ENCODE data around the gene PACSIN2.
"Not testable (repeated sequence)": the region's sequence is repeated elsewhere in the genome, so short reads cannot be mapped to it uniquely, and the experiment has no call there.

Gene PACSIN2

DNA sequence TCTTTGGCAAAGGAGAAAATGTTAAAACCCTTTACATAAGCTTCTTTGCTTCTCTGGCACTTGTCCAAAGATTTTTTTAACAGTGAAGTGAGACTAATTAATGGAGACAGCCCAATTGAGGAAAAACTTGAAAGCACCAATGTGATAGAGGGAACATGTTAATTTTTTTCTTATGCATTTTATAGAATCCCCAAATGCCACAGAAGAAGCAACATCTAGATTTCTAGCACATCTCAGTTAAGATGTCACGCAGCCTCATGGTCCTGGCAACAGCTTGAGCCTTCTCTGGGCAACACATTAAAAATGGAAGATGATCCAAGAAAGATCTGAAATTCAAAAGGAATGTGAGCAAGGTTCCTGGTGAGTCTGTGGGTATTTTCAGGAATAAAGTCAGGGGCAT lies 48.5 kb downstream of the PACSIN2 start:
- DNase-seq (ENCODE audit: low read depth, low spot score), result no peak

GRCh38 chr22:42964994-42965699 lies 49.8 kb downstream of the PACSIN2 start:
- no peak for DNase-seq (ENCODE audit: low read depth, low spot score)

GRCh38 chr22:42963231-42963595 lies 51.7 kb downstream of the PACSIN2 start:
- no peak for DNase-seq (ENCODE audit: low read depth, low spot score)

- DNase-seq (ENCODE audit: low read depth, low spot score), result no peak
Observed at GRCh38 chr22:42962295-42963230, 52.4 kb downstream of the PACSIN2 start.

- DNase-seq (ENCODE audit: low read depth, low spot score), result no peak
Observed at GRCh38 chr22:42961810-42962209, 53.1 kb downstream of the PACSIN2 start.

- not testable (repeated sequence) for DNase-seq (ENCODE audit: low read depth, low spot score)
Observed at GRCh38 chr22:42961400-42961690, 53.6 kb downstream of the PACSIN2 start.

DNA sequence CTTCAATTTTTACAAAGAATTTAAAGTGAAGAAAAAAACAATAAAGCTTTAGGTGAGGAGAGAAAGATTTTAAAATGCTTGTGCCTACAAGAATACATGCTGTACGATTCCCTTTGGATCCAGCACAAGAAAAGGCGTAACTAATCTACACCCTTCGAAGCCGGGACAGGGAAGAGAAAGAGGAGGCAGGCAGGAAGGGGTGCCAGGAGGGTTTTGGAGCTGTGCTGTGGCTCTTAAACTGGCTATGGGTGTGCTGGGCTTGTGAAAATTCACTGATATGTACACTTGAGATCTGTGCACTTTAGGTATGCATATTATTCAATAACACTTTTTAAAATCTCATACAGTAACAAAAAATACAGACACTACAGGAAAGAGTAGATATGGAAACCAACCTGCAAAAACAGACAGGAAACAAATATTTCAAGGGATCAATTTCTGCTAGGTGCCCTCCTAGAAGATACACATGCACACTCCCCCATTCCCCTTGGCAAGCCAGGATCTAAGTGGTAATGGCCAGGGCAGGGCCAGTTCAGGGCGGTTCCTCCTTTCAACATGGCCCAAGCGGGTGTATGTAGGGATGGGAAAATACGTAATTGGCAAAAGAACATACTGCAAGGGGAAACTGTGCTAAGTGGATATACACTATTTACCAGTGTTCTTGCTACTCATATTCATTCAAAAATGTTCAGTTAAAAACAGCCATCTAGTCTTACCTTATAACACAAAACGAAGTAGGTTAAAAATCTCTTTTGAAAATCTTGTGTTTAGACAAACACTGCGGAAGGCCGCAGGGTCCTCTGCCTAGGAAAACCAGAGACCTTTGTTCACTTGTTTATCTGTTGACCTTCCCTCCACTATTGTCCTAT lies 54.2 kb downstream of the PACSIN2 start:
- no peak for DNase-seq (ENCODE audit: low read depth, low spot score)

GRCh38 chr22:42959576-42960509 lies 55.1 kb downstream of the PACSIN2 start:
- DNase-seq (ENCODE audit: low read depth, low spot score), result no peak

DNA sequence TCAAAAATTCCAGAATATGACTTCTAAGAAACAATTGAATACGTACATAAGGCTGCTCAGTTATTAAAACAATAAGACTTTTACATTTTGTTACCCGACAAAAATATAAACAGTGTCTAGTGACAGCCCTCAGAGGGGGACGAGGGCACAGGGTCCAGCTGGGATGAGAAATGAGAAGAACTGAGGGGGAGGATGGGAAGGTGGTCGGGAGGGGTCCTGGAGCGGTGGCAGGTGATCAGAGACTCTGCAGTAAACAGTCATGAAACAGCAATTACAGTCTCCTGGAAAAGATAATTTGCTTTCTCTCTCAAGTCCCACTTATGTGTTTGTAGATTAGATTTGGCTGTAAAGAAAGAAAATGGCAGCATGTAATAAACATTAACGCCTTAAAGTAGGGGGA lies 56.0 kb downstream of the PACSIN2 start:
- no peak for DNase-seq (ENCODE audit: low read depth, low spot score)

DNA sequence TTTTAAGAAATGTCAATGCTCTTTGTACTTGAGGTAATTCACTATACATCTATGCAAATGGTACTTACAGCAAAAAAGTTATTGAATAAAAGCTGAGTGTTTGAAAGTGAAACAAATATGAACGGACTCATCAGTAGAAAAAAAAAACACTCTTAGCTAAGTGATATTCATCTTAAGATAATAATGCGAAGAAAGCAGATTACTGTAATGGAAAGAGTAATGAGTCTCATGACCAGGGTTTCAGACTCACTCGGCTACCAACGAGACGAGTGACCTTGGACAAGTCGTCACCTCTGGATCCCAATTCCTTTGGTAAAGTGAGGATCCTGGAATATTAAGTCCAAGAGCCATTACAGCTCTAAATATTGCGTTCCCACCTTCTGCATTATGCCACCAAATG lies 57.0 kb downstream of the PACSIN2 start:
- no peak for DNase-seq (ENCODE audit: low read depth, low spot score)

DNA sequence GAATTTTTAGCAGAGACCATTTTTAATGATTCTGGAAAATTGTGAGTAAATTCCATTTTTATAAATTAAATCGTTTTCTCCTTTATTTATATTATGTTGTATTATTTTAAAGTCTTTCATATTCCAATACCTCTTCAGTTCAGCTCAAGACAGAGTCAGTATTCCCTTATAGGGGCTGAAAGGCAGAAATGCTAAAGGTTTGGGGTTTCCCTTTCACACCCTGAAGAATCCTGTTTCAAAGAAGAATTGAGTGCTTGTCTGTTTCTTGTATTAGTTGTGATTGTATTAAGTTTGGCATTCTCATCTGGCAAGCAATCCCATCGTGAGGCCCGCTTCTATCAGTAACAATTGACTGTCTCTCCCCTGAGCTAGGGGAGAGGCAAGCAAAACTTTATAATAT lies 57.4 kb downstream of the PACSIN2 start:
- DNase-seq (ENCODE audit: low read depth, low spot score), result no peak

GRCh38 chr22:42955848-42956247 lies 59.1 kb downstream of the PACSIN2 start:
- no peak for DNase-seq (ENCODE audit: low read depth, low spot score)

DNA sequence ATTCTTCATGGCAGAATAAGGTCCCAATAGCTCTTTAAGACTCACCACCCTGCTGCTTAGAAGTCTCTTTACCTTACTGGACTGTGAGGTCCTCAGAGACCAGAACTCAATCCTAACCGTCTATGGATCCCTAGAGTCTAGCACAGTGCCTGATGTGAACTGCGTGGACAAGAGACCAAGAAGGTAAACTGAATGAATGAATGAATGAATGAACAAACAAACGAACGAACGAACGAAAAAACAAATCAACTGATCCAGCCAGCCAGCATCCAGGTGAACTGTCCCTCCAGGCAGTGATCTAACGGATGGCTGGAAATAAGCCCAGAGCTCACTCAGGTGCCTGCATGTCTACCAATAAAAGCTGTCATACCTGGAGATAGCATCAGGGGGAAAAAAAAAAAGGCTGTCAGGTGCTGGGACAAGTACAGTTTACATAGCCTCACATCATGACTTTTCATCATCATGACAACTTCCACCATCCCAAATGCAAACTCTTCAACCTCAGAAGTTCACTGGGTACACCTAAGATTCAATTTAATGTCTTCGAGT lies 59.8 kb downstream of the PACSIN2 start:
- no peak for DNase-seq (ENCODE audit: low read depth, low spot score)

DNA sequence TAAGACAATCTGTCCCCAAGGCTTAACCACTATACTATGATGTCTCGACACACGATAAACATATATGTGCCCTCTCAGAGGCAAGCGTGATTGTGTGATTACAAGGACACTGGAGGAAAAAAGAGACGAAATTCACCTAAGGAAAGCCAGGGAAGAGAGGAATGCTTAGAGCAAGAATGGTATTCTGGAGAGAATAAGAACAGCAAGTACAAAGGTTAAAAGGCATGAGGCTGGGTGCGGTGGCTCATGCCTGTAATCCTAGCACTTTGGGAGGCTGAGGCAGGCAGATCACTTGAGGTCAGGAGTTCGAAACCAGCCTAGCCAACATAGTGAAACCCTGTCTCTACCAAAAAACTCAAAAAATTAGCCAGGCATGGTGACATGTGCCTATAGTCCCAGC lies 61.2 kb downstream of the PACSIN2 start:
- not testable (repeated sequence) for DNase-seq (ENCODE audit: low read depth, low spot score)

- no peak for DNase-seq (ENCODE audit: low read depth, low spot score)
Observed at GRCh38 chr22:42951093-42951710, 63.7 kb downstream of the PACSIN2 start.

- DNase-seq (ENCODE audit: low read depth, low spot score), result no peak
Observed at GRCh38 chr22:42950281-42950680, 64.7 kb downstream of the PACSIN2 start.

DNA sequence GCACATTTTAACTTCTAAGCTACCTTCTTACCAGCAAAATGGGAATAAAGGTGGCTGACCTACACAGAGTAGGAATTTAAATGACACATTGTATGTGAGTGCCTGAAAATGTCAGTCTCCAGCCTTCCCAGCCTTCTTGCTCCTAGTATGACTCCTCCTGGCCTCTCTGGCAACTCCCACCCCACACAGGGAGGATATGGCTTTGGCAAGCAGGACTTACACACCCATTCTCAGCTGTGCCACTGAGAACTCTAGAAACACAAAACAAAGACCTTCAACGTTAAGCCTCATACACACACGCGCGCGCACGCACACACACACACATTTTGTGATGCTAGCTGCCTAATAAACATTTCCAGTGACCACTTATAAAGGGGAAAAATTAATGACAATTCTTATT lies 65.8 kb downstream of the PACSIN2 start:
- no peak for DNase-seq (ENCODE audit: low read depth, low spot score)

DNA sequence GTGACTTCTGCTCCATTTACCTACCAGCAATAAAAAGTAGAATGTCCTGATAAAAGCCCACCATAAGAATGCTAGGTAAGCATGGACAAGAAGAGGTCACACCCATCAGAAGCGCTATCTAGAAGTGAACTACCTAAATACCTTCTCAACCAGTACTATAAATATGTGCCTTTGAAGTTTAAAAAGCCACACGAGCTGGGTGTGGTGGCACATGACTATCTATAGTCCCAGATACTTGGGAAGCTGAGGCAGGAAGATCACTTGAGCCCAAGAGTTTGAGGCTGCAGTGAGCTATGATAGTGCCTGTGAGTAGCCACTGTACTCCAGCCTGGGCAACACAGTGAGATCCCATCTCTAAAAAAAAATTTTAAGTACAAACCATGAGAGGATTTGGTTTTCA lies 66.7 kb downstream of the PACSIN2 start:
- no peak for DNase-seq (ENCODE audit: low read depth, low spot score)

GRCh38 chr22:42947211-42947990 lies 67.5 kb downstream of the PACSIN2 start:
- no peak for DNase-seq (ENCODE audit: low read depth, low spot score)

Measured in brain pericyte (primary cell).